GM18951 (cell line): ENCODE results near the gene DRP2.

Source experiments
- POLR2A ChIP-seq: IDR thresholded peaks from 4 replicates; pipeline ENCODE4 v1.6.1; 2011; ENCODE audit warnings: mild to moderate bottlenecking; ENCODE audit not compliant: insufficient read length, insufficient read depth; ENCODE audit errors: extremely low read depth
- in situ Hi-C: fragments of 300-500 bp; cut with MboI; formaldehyde crosslinking; loops from one replicate; pipeline ENCODE4 v1.12.0; 2022; ENCODE audit warnings: low sequenced_read_pairs, mixed read lengths, inconsistent platforms; ENCODE audit not compliant: unreplicated experiment

Gene DRP2

DNA sequence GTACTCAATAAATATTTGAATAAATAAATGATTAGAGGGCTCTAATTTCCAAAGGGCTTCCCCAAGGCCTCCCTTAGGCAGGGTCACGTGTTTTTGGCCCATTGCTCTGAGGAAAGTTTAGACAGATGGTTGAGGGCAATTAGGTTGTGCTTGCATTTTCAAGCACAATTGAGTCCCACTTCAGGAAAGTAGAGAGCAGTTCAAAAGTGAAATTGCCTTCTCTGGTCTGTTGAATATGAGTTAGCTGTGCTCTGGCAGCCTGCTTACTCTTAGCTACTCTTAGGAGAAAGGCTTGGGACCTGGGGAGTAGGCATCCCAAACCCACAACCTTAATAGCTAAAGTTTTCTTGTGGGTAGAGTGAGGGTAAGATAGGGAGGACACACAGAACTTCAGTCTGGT is 9.0 kb upstream of the DRP2 start:
- TF ChIP-seq POLR2A, result no peak
- in situ Hi-C loops, result no loop called here

DNA sequence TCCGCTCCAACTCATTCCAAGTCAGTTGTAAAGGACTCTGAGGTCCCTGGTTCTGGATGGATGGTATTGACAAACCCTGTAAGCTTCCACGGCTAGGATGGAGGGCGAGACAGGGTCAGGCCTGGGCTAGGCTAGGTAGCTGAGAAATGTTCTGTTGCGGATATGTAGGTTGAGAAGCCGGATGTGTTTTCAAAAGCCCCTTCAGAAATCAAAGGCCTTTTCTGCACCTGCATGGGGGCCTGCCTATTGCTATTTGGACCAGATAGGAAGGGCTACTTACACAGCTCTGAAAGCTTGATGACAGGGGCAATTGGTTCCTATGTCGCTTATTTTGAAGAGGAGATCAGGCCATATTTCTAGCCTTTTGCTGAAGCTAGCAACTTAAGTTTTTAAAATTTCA is 1.9 kb upstream of the DRP2 start:
- no peak for TF ChIP-seq POLR2A

DNA sequence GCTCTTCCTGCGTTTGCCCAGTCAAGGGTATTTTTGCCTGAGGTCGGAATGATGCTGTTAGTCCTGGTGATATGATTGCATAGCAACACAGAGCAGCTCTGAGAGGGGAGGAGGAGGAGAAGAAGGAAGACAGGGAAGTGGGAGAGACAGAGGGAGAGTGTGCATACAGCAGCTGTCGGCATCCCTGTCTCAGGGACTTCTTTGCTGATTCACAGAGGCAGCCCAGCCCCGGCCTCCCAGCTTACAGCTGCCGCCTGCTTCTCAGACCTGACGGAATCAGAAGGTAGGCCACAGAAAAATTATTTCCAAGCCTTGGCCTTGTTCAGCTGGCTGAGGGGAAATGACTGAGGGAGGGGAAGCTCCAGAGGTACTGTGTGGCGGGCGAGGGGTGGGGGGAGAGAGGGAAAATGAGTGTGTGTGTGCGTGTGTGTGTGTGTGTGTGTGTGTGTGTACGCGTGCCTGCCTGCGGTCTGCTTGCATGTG is 319 bp downstream of the DRP2 start:
- in situ Hi-C loops, result no loop called here
- TF ChIP-seq POLR2A, result no peak

More for the DNA sequence above, 1.9 kb upstream of the DRP2 start:
- in situ Hi-C loops, result no loop called here

DNA sequence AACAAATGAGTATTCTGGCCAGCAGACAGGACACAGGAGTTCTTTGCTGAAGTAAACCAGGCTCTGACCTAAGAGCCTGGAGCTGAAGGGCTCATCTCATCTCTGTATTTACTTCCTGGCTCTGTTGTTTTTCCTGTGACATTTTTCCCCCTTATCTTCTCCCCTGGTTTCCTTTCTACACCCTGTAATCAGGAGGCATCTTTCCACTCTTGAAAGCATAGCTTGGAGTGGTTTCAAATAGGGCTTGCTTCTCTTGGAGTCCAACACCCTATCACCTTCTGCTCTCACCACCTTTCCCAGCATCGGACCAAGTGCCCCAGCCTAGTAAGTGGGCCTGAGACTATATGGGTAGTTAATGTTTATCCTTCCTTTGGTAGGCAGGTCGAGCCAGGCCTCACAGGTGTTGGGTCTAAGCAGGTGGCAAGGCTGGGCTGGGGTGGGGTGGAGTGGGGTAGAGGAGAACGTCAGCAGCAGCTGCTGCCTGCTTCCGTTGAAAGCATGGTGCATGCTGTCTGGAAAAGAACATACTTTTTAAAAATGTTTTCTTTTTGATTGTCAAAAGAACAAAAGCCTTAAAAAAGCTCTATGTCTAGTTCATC is 1.2 kb downstream of the DRP2 start:
- TF ChIP-seq POLR2A, result no peak
- in situ Hi-C loops, result no loop called here

- no peak for TF ChIP-seq POLR2A
- in situ Hi-C loops, result no loop called here
Observed at GRCh38 chrX:101223226-101223625, 3.6 kb downstream of the DRP2 start.

GRCh38 chrX:101229170-101229569 is 9.6 kb downstream of the DRP2 start:
- in situ Hi-C loops, result no loop called here
- no peak for TF ChIP-seq POLR2A

DNA sequence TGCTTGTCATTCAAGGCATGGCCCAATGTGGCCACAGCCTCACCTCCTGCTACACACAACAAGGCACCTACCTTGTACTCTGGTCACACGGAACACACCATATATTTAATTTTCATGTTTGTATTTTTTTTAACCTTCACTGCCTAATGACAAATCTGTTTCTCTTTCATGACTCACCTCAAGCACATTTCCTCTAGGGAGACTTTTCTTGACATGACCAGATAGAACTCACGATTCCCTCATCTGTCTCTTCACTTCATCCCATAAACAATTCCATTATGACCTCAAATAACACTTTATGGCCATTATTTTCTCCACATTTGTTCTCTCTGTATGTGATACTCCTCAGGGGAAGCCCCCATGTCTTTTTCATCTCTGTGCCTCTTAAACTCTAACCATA is 11.1 kb downstream of the DRP2 start:
- in situ Hi-C loops, result no loop called here
- no peak for TF ChIP-seq POLR2A

- TF ChIP-seq POLR2A, result no peak
- in situ Hi-C loops, result no loop called here
Observed at GRCh38 chrX:101231080-101231479, 11.5 kb downstream of the DRP2 start.

DNA sequence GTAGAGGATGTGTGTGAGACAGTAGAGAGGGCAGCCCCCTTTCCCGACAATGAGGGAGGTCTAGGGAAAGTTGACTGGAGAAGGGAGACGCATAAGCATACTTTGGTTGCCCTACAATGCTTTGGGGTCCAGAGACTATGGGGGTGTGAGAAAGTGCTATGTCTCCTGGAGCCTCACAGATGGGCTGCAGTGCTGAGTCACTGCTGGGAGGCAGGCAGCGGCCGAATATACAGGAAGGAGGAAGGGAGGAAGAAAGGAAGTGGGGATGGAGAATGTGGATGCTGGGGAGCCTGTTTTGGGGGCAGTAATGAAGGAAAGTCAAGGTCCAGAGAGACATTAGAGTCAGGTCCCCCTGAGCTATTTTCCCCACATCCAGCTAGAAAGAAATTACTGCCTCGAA is 12.7 kb downstream of the DRP2 start:
- TF ChIP-seq POLR2A, result no peak
- in situ Hi-C loops, result no loop called here

GRCh38 chrX:101237041-101237440 is 17.5 kb downstream of the DRP2 start:
- in situ Hi-C loops, result no loop called here
- no peak for TF ChIP-seq POLR2A

- in situ Hi-C loops, result no loop called here
- no peak for TF ChIP-seq POLR2A
Observed at GRCh38 chrX:101241531-101241930, 21.9 kb downstream of the DRP2 start.

DNA sequence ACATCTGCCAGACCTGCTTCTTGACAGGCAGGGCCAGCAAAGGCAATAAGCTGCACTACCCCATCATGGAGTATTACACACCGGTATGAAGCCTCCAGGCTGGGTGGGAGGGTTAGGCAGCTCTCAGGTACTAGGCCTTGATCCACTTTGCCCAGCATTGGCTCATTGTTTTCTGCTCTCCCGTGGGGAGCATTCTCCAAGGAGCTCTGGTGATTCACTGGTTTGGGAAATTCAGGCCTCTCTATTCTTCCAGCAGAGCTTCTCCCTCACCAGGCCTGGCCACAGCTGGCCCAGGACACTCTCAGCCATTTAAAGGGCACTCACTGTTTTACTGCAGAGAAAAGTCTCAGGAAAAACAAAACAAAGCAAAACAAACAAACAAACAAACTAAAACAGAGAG is 33.0 kb downstream of the DRP2 start:
- TF ChIP-seq POLR2A, result no peak
- in situ Hi-C loops, result no loop called here

DNA sequence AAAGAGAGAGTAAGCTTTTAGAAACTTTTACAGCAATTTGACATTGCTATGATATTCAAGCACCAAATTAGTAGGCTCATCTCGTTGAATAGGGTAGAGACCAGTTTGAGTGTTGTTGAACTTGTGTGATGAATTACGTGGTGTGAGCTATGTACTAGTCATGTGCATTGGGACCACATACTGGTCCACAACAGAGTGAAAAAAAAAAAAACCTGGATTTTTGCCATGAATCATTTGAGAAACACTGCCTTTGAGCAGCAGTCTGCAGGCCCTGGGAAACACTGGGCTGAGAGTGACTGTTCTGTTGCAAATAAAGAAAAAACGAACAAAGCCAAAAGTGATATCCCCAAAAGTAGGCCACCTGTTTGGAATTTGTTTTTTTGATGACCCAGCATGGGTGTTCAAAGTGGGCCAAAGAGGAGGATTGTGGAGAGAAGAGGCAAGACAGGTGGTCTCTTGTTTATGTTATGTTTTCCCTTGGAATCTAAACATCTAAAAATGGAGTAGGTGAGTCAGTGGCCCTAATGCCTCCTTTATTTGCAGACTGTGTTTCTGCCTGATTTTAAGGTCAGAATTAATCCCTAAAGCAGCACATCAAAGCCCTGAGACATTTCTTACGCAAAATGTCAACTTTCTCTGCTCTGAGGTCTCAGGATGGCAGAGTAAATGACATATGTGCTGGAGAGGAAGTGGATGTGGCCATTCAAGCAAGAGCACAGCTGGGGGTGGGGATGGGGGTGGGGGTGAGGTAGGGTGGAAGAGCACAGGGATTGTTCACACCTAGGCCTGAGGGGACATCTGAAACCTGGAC is 38.1 kb downstream of the DRP2 start:
- no peak for TF ChIP-seq POLR2A
- in situ Hi-C loops, result no loop called here

DNA sequence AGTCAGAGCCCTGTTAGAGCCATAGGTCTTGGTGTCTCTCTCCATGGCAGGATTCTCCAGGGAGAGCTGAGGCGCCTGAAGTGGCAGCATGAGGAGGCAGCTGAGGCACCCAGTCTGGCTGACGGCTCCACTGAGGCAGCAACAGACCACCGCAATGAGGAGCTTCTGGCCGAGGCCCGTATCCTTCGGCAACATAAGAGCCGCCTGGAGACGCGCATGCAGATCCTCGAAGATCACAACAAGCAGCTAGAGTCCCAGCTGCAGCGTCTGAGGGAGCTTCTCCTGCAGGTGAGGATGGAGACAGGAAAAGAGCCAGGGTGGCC is 38.6 kb downstream of the DRP2 start:
- TF ChIP-seq POLR2A, result no peak
- in situ Hi-C loops, result no loop called here
